WTC11 (cell line): Measurements from ENCODE around the gene MAPK14.

ENCODE experiments used
- AFF4 ChIP-seq: sonication (generic); formaldehyde crosslinking; IDR thresholded peaks from 2 replicates; pipeline ENCODE4 v1.8.1; 2023; ENCODE audit warnings: mild to moderate bottlenecking, missing genetic modification reagents, borderline replicate concordance
- ATF2 ChIP-seq: sonication (generic); formaldehyde crosslinking; IDR thresholded peaks from 2 replicates; pipeline ENCODE4 v1.8.1; 2022; ENCODE audit warnings: low read depth, missing genetic modification reagents, borderline replicate concordance
- ATF3 ChIP-seq: sonication (generic); formaldehyde crosslinking; conservative IDR thresholded peaks from 2 replicates; pipeline ENCODE4 v1.8.1; 2022; ENCODE audit warnings: mild to moderate bottlenecking, missing genetic modification reagents
- ATF6 ChIP-seq: sonication (generic); formaldehyde crosslinking; IDR thresholded peaks from 2 replicates; pipeline ENCODE4 v1.8.1; 2023; ENCODE audit warnings: mild to moderate bottlenecking, missing genetic modification reagents
- CTCF ChIP-seq: fragments of 200-600 bp; IDR thresholded peaks from 2 replicates; pipeline ENCODE4 v1.8.0; 2022; ENCODE audit warnings: antibody characterized with exemption
- E2F1 ChIP-seq: sonication (generic); formaldehyde crosslinking; IDR thresholded peaks from 2 replicates; pipeline ENCODE4 v1.8.0; 2022; ENCODE audit warnings: mild to moderate bottlenecking, missing genetic modification reagents
- FOXK1 ChIP-seq: sonication (generic); formaldehyde crosslinking; IDR thresholded peaks from 2 replicates; pipeline ENCODE4 v1.8.0; 2022; ENCODE audit warnings: mild to moderate bottlenecking, moderate library complexity, missing genetic modification reagents
- NFE2L1 ChIP-seq: sonication (generic); formaldehyde crosslinking; IDR thresholded peaks from 2 replicates; pipeline ENCODE4 v1.8.1; 2023; ENCODE audit warnings: missing genetic modification reagents
- PRDM15 ChIP-seq: sonication (generic); formaldehyde crosslinking; IDR thresholded peaks from 2 replicates; pipeline ENCODE4 v1.8.0; 2022; ENCODE audit warnings: missing genetic modification reagents
- RELA ChIP-seq: sonication (generic); formaldehyde crosslinking; IDR thresholded peaks from 2 replicates; pipeline ENCODE4 v1.8.1; 2022; ENCODE audit warnings: missing genetic modification reagents, mild to moderate bottlenecking, borderline replicate concordance
- TCF7 ChIP-seq: sonication (generic); formaldehyde crosslinking; IDR thresholded peaks from 2 replicates; pipeline ENCODE4 v1.8.0; 2022; ENCODE audit warnings: mild to moderate bottlenecking, low read depth, missing genetic modification reagents, moderate library complexity
- TP53 ChIP-seq: sonication (generic); formaldehyde crosslinking; IDR thresholded peaks from 2 replicates; pipeline ENCODE4 v1.8.1; 2023; ENCODE audit warnings: mild to moderate bottlenecking, missing genetic modification reagents
- USF1 ChIP-seq: sonication (generic); formaldehyde crosslinking; IDR thresholded peaks from 2 replicates; pipeline ENCODE4 v1.8.0; 2022; ENCODE audit warnings: mild to moderate bottlenecking, missing genetic modification reagents
- USF2 ChIP-seq: sonication (generic); formaldehyde crosslinking; IDR thresholded peaks from 2 replicates; pipeline ENCODE4 v1.8.1; 2023; ENCODE audit warnings: mild to moderate bottlenecking, missing genetic modification reagents, moderate library complexity

GRCh38 chr6:36135053-36135731 is 107.6 kb downstream of the MAPK14 start:
- no peak for TF ChIP-seq USF2
- no peak for TF ChIP-seq PRDM15 (CRISPR knock-in tag)
- no peak for TF ChIP-seq E2F1 (CRISPR knock-in tag)
- no peak for TF ChIP-seq CTCF
- no peak for TF ChIP-seq ATF3 (CRISPR knock-in tag)
- TF ChIP-seq TCF7 (CRISPR knock-in tag) = no peak
- TF ChIP-seq ATF2 (CRISPR knock-in tag) = no peak
- TF ChIP-seq USF1 (CRISPR knock-in tag) = no peak
- no peak for TF ChIP-seq ATF6
- TF ChIP-seq NFE2L1 = no peak
- TF ChIP-seq FOXK1 (CRISPR knock-in tag) = no peak
- TF ChIP-seq AFF4 (CRISPR knock-in tag) = no peak
- no peak for TF ChIP-seq TP53
- no peak for TF ChIP-seq RELA (CRISPR knock-in tag)
